ENCODE measurements around the gene PSME3IP1. TPM values are rescaled to one million over a fixed set of nuclear protein-coding genes. Genes with fewer than 3 reads are reported as not detected.

The PSME3IP1 gene
- total RNA-seq, 1 experiment from 2014 or later: 103 TPM

DNA sequence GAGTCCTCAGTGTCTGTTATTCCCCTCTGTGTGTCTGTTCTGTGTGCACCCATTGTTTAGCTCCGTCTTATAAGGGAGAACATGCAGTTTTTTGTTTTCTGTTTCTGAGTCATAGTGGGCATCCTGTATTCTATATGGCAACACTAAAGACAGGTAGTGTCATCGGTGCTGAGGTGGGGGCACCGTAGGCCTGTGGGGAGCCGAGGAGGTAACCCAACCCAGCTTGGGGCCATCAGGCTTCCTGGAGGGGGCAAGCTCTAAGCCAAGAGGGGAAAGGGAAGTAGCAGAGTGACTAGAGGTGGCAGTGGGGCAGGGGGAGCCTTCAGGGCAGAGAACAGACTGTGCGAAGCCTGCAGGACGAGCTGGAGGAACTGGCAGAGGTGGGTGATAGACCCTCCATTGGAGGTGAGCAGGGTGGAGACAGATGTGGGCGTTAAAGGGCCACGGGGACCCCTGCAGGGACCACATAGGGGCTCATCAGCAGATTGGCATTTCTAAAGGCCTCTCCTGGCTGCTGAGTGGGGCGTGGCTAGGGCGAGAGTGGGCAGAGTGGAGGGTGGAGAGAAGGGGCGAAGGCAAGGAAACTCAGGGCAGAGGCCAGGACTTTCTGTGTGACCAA is 57.0 kb downstream of the PSME3IP1 start:
- Histone ChIP-seq H3K9ac (ENCODE audit: extremely low read depth, insufficient read length, low read length) (no peak overlapping the region), H4K8ac (replicated peaks; ENCODE audit: insufficient read length, low read depth, low read length) (no peak overlapping the region), H3K27ac (ENCODE audit: insufficient read length, low read depth, low read length) (no peak overlapping the region), H3K4me1 (ENCODE audit: insufficient read depth, low read length) (no peaks in the 10 kb centered on the region), H2AK5ac (ENCODE audit: insufficient read length, low read length) (no peak overlapping the region), H3K14ac (ENCODE audit: insufficient read depth, low read length) (no peak overlapping the region; the same call in 1 of the 2 replicates), H2BK20ac (ENCODE audit: low read depth, low read length, poor library complexity, severe bottlenecking) (no peak overlapping the region), H3K23ac (ENCODE audit: insufficient read length, low read depth, low read length) (no peak overlapping the region), H4K91ac (ENCODE audit: insufficient read length, low read depth, low read length) (no peak overlapping the region), H3K79me2 (ENCODE audit: insufficient read depth, low read length) (no peaks in the 10 kb centered on the region), H3T11ph (ENCODE audit: low read length) (no peak overlapping the region), H3K4me2 (ENCODE audit: insufficient read depth, insufficient read length, low read length) (no peak overlapping the region), H2BK15ac (ENCODE audit: low read depth, low read length) (no peak overlapping the region), H4K5ac (ENCODE audit: insufficient read length, low read depth, low read length) (no peak overlapping the region), H3K18ac (ENCODE audit: insufficient read length, low read depth, low read length) (no peak overlapping the region), H2BK5ac (ENCODE audit: insufficient read length, low read length) (no peak overlapping the region), H3K79me1 (ENCODE audit: insufficient read depth, low read depth, low read length, poor library complexity, severe bottlenecking) (no peaks in the 10 kb centered on the region), H2AFZ (ENCODE audit: low read length) (no peak overlapping the region), H3K56ac (ENCODE audit: insufficient read length, low read depth, low read length) (no peak overlapping the region), H3K9me3 (ENCODE audit: control insufficient read depth, low read depth, low read length) (no peaks in the 10 kb centered on the region), H4K20me1 (ENCODE audit: control insufficient read depth, insufficient read depth, insufficient read length) (no peaks in the 10 kb centered on the region), H2BK12ac (ENCODE audit: insufficient read length, low read depth, low read length) (no peak overlapping the region), H3K23me2 (ENCODE audit: insufficient read length, low read depth, low read length, poor library complexity, severe bottlenecking) (no peaks in the 10 kb centered on the region), H3K4ac (ENCODE audit: low read depth, low read length) (no peak overlapping the region), H3K27me3 (ENCODE audit: insufficient read depth, low read length) (no peaks in the 10 kb centered on the region), H2BK120ac (ENCODE audit: low read depth, low read length, poor library complexity, severe bottlenecking) (no peak overlapping the region)
- WGBS (ENCODE audit: extremely low coverage, insufficient read length, low lambda C conversion rate): no CpG with 5 or more reads among the region's 11 CpGs
- Mint-ChIP-seq H3K36me3 (ENCODE audit: insufficient read depth in 1 of 3, low read depth in 3 of 3) (no peaks in the 10 kb centered on the region), H3K27ac (peak overlapping the region in 2 of 3 experiments; percentile 54 to 93; a peak in 5 of 7 replicates), H3K27me3 (ENCODE audit: low read depth) (no peaks in the 10 kb centered on the region), H3K4me1 (peaks cover 7 to 14% of the 10 kb centered on the region in 2 experiments), H3K4me3 (no peak overlapping the region), H3K9me3 (no peaks in the 10 kb centered on the region)
- no peak for TF ChIP-seq CTCF (conservative IDR thresholded peaks at IDR 0.05)
- no peak for DNase-seq

All from H9 (cell line).